GM23338 (cell line): Measurements from ENCODE around the gene KIFBP. TPM values are rescaled to one million over a fixed set of nuclear protein-coding genes. Genes with fewer than 3 reads are reported as not detected.
A peak's percentile ranks its signal among the peaks of the same experiment; 100 is the strongest.

ENCODE experiments used
- ATAC-seq: fragments of 200-7000 bp; cut with Tn5 transposase; 3 replicates; pipeline ENCODE4 v1.9.1; 2020
- DNase-seq: peaks from one replicate; pipeline ENCODE4 v3.0.0-alpha.2; 2015; ENCODE audit warnings: low spot score
- H2AFZ ChIP-seq: fragments of 200-600 bp; sonication (generic); 2 replicates; pipeline ENCODE4 v1.8.0; 2016; ENCODE audit warnings: antibody characterized with exemption, mild to moderate bottlenecking, moderate library complexity
- H3F3A ChIP-seq: fragments of 200-600 bp; sonication (generic); replicated peaks from 2 replicates; pipeline ENCODE4 v1.8.0; 2017; ENCODE audit warnings: antibody characterized with exemption, mixed run types, low read depth
- H3K27ac ChIP-seq: fragments of 200-600 bp; sonication (generic); 2 replicates; pipeline ENCODE4 v1.6.1; 2016; ENCODE audit warnings: low read depth
- H3K27me3 ChIP-seq: fragments of 200-600 bp; sonication (generic); 2 replicates; pipeline ENCODE4 v1.8.0; 2016; ENCODE audit warnings: mild to moderate bottlenecking, mixed run types, moderate library complexity; ENCODE audit not compliant: insufficient read depth
- H3K36me3 ChIP-seq: fragments of 200-600 bp; sonication (generic); 2 replicates; pipeline ENCODE4 v1.8.0; 2016; ENCODE audit warnings: mild to moderate bottlenecking; ENCODE audit not compliant: insufficient read depth
- H3K4me1 ChIP-seq: fragments of 200-600 bp; sonication (generic); 2 replicates; pipeline ENCODE4 v1.8.0; 2016; ENCODE audit warnings: mild to moderate bottlenecking, moderate library complexity; ENCODE audit not compliant: insufficient read depth
- H3K4me2 ChIP-seq: fragments of 200-600 bp; sonication (generic); 2 replicates; pipeline ENCODE4 v1.7.1; 2017; ENCODE audit warnings: mixed run types
- H3K4me3 ChIP-seq: fragments of 200-600 bp; sonication (generic); 2 replicates; pipeline ENCODE4 v1.6.1; 2016; ENCODE audit warnings: mixed run types
- H3K79me2 ChIP-seq: fragments of 200-600 bp; sonication (generic); replicated peaks from 2 replicates; pipeline ENCODE4 v1.8.0; 2017; ENCODE audit warnings: mild to moderate bottlenecking; ENCODE audit not compliant: insufficient read depth
- H3K9me2 ChIP-seq: fragments of 200-600 bp; sonication (generic); 2 replicates; pipeline ENCODE4 v1.8.0; 2017; ENCODE audit not compliant: insufficient read depth
- H4K20me1 ChIP-seq: fragments of 200-600 bp; sonication (generic); replicated peaks from 2 replicates; pipeline ENCODE4 v1.8.0; 2017; ENCODE audit warnings: mild to moderate bottlenecking; ENCODE audit not compliant: insufficient read depth
- H3K27ac Mint-ChIP-seq: 2 replicates; pipeline ENCODE4 v1.8.0; 2020; ENCODE audit warnings: inconsistent platforms, mild to moderate bottlenecking, moderate library complexity, mixed read lengths
- H3K27me3 Mint-ChIP-seq: 3 replicates; pipeline ENCODE4 v1.8.0; 2022; ENCODE audit warnings: low read depth, mild to moderate bottlenecking, moderate library complexity, mixed read lengths, inconsistent platforms; ENCODE audit not compliant: insufficient read depth, poor library complexity
- H3K36me3 Mint-ChIP-seq: 3 replicates; pipeline ENCODE4 v1.8.0; 2021; ENCODE audit warnings: low read depth, mild to moderate bottlenecking, inconsistent platforms, moderate library complexity, mixed read lengths
- H3K4me1 Mint-ChIP-seq: 3 replicates; pipeline ENCODE4 v1.8.0; 2020; ENCODE audit warnings: mild to moderate bottlenecking, inconsistent platforms, mixed read lengths
- H3K4me3 Mint-ChIP-seq: 3 replicates; pipeline ENCODE4 v1.8.0; 2021; ENCODE audit warnings: moderate library complexity, mild to moderate bottlenecking, inconsistent platforms, mixed read lengths
- H3K9me3 Mint-ChIP-seq: 3 replicates; pipeline ENCODE4 v1.8.0; 2020; ENCODE audit warnings: moderate library complexity, mild to moderate bottlenecking, inconsistent platforms, mixed read lengths
- CTCF ChIP-seq, 2 experiments: fragments of 200-600 bp in 1 of 2; sonication (generic) in 1 of 2; conservative IDR thresholded peaks; 2 replicates each; pipeline versions ENCODE4 v1.5.1 to v1.6.1; 2016 to 2017; ENCODE audit warnings: antibody characterized with exemption in 2 of 2, low read depth in 2 of 2, mild to moderate bottlenecking in 2 of 2, moderate library complexity in 1 of 2
- ETS1 ChIP-seq: IDR thresholded peaks from 2 replicates; pipeline ENCODE4 v1.6.1; 2016; ENCODE audit warnings: antibody characterized with exemption
- EZH2 ChIP-seq: fragments of 200-600 bp; sonication (generic); IDR thresholded peaks from one replicate; pipeline ENCODE4 v1.8.0; 2017; ENCODE audit warnings: antibody characterized with exemption, mild to moderate bottlenecking, low read depth; ENCODE audit not compliant: unreplicated experiment
- EZH2phosphoT487 ChIP-seq: fragments of 200-600 bp; sonication (generic); IDR thresholded peaks from one replicate; pipeline ENCODE4 v1.8.1; 2018; ENCODE audit warnings: antibody characterized with exemption; ENCODE audit not compliant: unreplicated experiment
- JUNB ChIP-seq: IDR thresholded peaks from one replicate; pipeline ENCODE4 v1.6.1; 2016; ENCODE audit warnings: antibody characterized with exemption; ENCODE audit not compliant: unreplicated experiment
- NANOG ChIP-seq: IDR thresholded peaks from 2 replicates; pipeline ENCODE4 v1.6.1; 2016; ENCODE audit warnings: antibody characterized with exemption, borderline replicate concordance
- POLR2AphosphoS5 ChIP-seq: IDR thresholded peaks from 2 replicates; pipeline ENCODE4 v1.6.1; 2016; ENCODE audit warnings: antibody characterized with exemption, low read depth
- STAT1 ChIP-seq: IDR thresholded peaks from one replicate; pipeline ENCODE4 v1.6.1; 2016; ENCODE audit warnings: antibody characterized with exemption; ENCODE audit not compliant: unreplicated experiment
- ZNF114 ChIP-seq: fragments of 250-450 bp; sonication (Bioruptor Pico); IDR thresholded peaks from 2 replicates; pipeline ENCODE4 v1.5.0; 2020; ENCODE audit warnings: mild to moderate bottlenecking, moderate library complexity
- ZNF331 ChIP-seq: fragments of 250-450 bp; sonication (Bioruptor Pico); IDR thresholded peaks from 2 replicates; pipeline ENCODE4 v1.5.0; 2020; ENCODE audit warnings: low read depth, mild to moderate bottlenecking, moderate library complexity
- ZNF462 ChIP-seq: fragments of 250-450 bp; sonication (Bioruptor Pico); IDR thresholded peaks from 2 replicates; pipeline ENCODE4 v1.5.0; 2020; ENCODE audit warnings: mild to moderate bottlenecking, moderate library complexity
- polyA plus RNA-seq: library from polyadenylated mRNA; unstranded; fragments of >200 nt; fragmentation: Nextera tagmentation; extraction: Ambion mirVana; gene quantifications from 2 replicates; pipeline ENCODE4 v1.2.1, GENCODE V29; 2016
- total RNA-seq: library from RNA; depleted of rRNA; stranded (reverse); fragments of >200 nt; shearing (Covaris generic); gene quantifications from 2 replicates; pipeline ENCODE4 v1.2.3, GENCODE V29; 2014

The KIFBP gene
- total and polyA plus RNA-seq, 2 experiments from 2014 or later = 24.5 to 39.8 TPM

- Histone ChIP-seq H3K27ac (no peak overlapping the region), H3K4me3 (no peak overlapping the region), H3F3A (0 out of 2 replicates have a peak, but pooled peaks cover 3% of the 10 kb centered on the region), H3K27me3 (no peaks in the 10 kb centered on the region), H2AFZ (no peak overlapping the region), H3K4me1 (no peaks in the 10 kb centered on the region), H3K9me2 (no peaks in the 10 kb centered on the region), H3K36me3 (peaks cover 15% of the 10 kb centered on the region), H3K4me2 (no peak overlapping the region), H3K79me2 (no peaks in the 10 kb centered on the region), H4K20me1 (0 out of 2 replicates have a peak, but pooled peaks cover 4% of the 10 kb centered on the region)
- ATAC-seq = peak; percentile 31
- Mint-ChIP-seq H3K4me1 (no peaks in the 10 kb centered on the region), H3K9me3 (no peaks in the 10 kb centered on the region), H3K36me3 (peaks cover 23% of the 10 kb centered on the region), H3K4me3 (no peak overlapping the region), H3K27ac (no peak overlapping the region), H3K27me3 (peaks cover 8% of the 10 kb centered on the region)
- no peak for TF ChIP-seq ZNF114 (CRISPR knock-in tag)
- TF ChIP-seq JUNB = no peak
- TF ChIP-seq EZH2phosphoT487 = no peak
- TF ChIP-seq CTCF (conservative IDR thresholded peaks at IDR 0.05; ENCODE audit: low read depth in 2 of 2) = no peak
- DNase-seq = no peak
Observed at GRCh38 chr10:69018613-69019012, 30.0 kb downstream of the KIFBP start.

GRCh38 chr10:69022611-69023010 lies 34.0 kb downstream of the KIFBP start:
- H2AFZ ChIP-seq = no peak overlapping the region
- no peak overlapping the region for H3K27ac ChIP-seq
- H3K79me2 ChIP-seq = no peaks in the 10 kb centered on the region
- H3K36me3 ChIP-seq = no peaks in the 10 kb centered on the region
- Mint-ChIP-seq H3K27ac (no peak overlapping the region), H3K4me3 (no peak overlapping the region), H3K4me1 (no peaks in the 10 kb centered on the region), H3K9me3 (no peaks in the 10 kb centered on the region), H3K27me3 (peaks cover 7% of the 10 kb centered on the region), H3K36me3 (peaks cover 4% of the 10 kb centered on the region; the same call in 1 of the 3 replicates)
- no peak for DNase-seq
- H3F3A ChIP-seq = 0 out of 2 replicates have a peak, but pooled peaks cover 3% of the 10 kb centered on the region
- no peak for ATAC-seq
- H3K9me2 ChIP-seq = no peaks in the 10 kb centered on the region
- H3K4me3 ChIP-seq = no peak overlapping the region
- no peaks in the 10 kb centered on the region for H3K4me1 ChIP-seq
- H3K4me2 ChIP-seq = no peak overlapping the region
- TF ChIP-seq EZH2 = no peak
- no peak for TF ChIP-seq STAT1
- no peak for TF ChIP-seq JUNB
- no peak for TF ChIP-seq ZNF331 (CRISPR knock-in tag)
- TF ChIP-seq NANOG = no peak
- no peak for TF ChIP-seq POLR2AphosphoS5
- no peak for TF ChIP-seq ETS1
- no peak for TF ChIP-seq ZNF462 (CRISPR knock-in tag)
- TF ChIP-seq CTCF (conservative IDR thresholded peaks at IDR 0.05; ENCODE audit: low read depth in 2 of 2) = no peak
- TF ChIP-seq EZH2phosphoT487 = no peak
- H3K27me3 ChIP-seq = no peaks in the 10 kb centered on the region
- H4K20me1 ChIP-seq = no peaks in the 10 kb centered on the region
